Activated CD4-positive, alpha-beta T cell treated with anti-CD3 and anti-CD28 coated beads for 48 hours (primary cell): ENCODE results near the gene FAT1.
"Not testable (repeated sequence)": the region's sequence is repeated elsewhere in the genome, so short reads cannot be mapped to it uniquely, and the experiment has no call there.

Experiments used
- DNase-seq: peaks from one replicate; pipeline ENCODE4 v3.0.0-alpha.2; 2020

FAT1 gene

GRCh38 chr4:186693159-186693815, 30.4 kb downstream of the FAT1 start:
- DNase-seq, result no peak

- no peak for DNase-seq
These were observed 32.3 kb downstream of the FAT1 start for GRCh38 chr4:186691396-186691795.

- DNase-seq, result no peak
These were observed 34.2 kb downstream of the FAT1 start for GRCh38 chr4:186689476-186689875.

GRCh38 chr4:186688150-186688943, 35.3 kb downstream of the FAT1 start:
- DNase-seq, result no peak

GRCh38 chr4:186687265-186687664, 36.4 kb downstream of the FAT1 start:
- DNase-seq, result no peak

GRCh38 chr4:186685767-186686183, 37.9 kb downstream of the FAT1 start:
- DNase-seq, result no peak

GRCh38 chr4:186684889-186685309, 38.8 kb downstream of the FAT1 start:
- no peak for DNase-seq

GRCh38 chr4:186684220-186684619, 39.4 kb downstream of the FAT1 start:
- DNase-seq, result no peak

GRCh38 chr4:186680641-186681040, 43.0 kb downstream of the FAT1 start:
- no peak for DNase-seq

GRCh38 chr4:186676531-186677161, 47.0 kb downstream of the FAT1 start:
- DNase-seq, result no peak

GRCh38 chr4:186669735-186670134, 53.9 kb downstream of the FAT1 start:
- DNase-seq, result no peak

- no peak for DNase-seq
These were observed 54.4 kb downstream of the FAT1 start for GRCh38 chr4:186669159-186669731.

GRCh38 chr4:186666750-186667149, 56.9 kb downstream of the FAT1 start:
- DNase-seq, result no peak

- no peak for DNase-seq
These were observed 57.4 kb downstream of the FAT1 start for GRCh38 chr4:186666252-186666651.

- DNase-seq, result no peak
These were observed 63.3 kb downstream of the FAT1 start for GRCh38 chr4:186660403-186660802.

GRCh38 chr4:186659935-186660334, 63.7 kb downstream of the FAT1 start:
- no peak for DNase-seq

GRCh38 chr4:186659456-186659855, 64.2 kb downstream of the FAT1 start:
- DNase-seq, result not testable (repeated sequence)

- DNase-seq, result no peak
These were observed 65.0 kb downstream of the FAT1 start for GRCh38 chr4:186658657-186659056.

- DNase-seq, result no peak
These were observed 65.9 kb downstream of the FAT1 start for GRCh38 chr4:186657764-186658163.

GRCh38 chr4:186653969-186654368, 69.7 kb downstream of the FAT1 start:
- DNase-seq, result no peak

- no peak for DNase-seq
These were observed 72.0 kb downstream of the FAT1 start for GRCh38 chr4:186651624-186652023.

GRCh38 chr4:186651181-186651603, 72.5 kb downstream of the FAT1 start:
- DNase-seq, result no peak

GRCh38 chr4:186650401-186651180, 73.1 kb downstream of the FAT1 start:
- no peak for DNase-seq
